SIG-M5 treated with dmso at 0.1 percent for 504 hours (cell line): ENCODE data around the gene SESN3.
"Not testable (repeated sequence)": the region's sequence is repeated elsewhere in the genome, so short reads cannot be mapped to it uniquely, and the experiment has no call there.

Source experiments
- DNase-seq: peaks from one replicate; lab custom pipeline; 2025; ENCODE audit not compliant: unreplicated experiment; lab: John Stamatoyannopoulos, UW

Gene SESN3

DNA sequence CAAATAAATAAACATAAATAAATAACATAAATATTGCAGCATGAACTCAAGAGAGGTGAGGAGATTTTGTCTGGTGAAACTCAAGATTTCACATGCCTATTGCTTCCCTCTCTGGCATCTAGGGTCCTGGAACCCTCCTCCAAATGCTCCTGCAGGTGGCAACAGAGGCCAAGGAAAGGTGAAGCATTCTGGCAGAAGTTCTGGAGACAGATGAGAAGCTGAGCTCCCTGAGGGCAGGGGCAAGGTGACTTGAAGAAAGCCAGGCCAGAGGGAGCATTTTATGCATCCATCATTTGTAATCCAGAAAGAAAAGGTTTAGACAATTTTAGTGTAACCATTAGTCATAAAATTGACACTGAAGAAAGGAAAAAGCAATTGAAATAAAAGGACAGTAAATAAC lies 76.5 kb downstream of the SESN3 start:
- peak; percentile 33 for DNase-seq

DNA sequence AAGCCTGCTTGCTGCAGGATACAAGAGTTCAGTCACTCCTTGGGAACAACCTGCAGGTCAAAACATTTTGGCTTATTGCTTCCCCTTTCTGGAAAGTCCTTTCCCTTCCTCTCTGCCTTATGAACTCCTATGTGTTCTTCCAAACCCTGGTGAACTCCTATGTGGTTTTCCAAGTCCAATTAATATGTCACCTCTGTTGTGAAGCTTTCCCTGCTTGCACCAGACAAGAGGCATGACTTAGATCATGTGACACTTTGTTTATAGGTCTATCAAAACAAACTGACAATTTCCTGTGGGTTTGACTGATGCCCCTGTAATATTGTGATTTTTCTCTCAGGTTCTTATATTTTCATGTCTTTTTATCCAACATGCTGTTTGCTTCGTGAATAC lies 77.2 kb downstream of the SESN3 start:
- no peak for DNase-seq

DNA sequence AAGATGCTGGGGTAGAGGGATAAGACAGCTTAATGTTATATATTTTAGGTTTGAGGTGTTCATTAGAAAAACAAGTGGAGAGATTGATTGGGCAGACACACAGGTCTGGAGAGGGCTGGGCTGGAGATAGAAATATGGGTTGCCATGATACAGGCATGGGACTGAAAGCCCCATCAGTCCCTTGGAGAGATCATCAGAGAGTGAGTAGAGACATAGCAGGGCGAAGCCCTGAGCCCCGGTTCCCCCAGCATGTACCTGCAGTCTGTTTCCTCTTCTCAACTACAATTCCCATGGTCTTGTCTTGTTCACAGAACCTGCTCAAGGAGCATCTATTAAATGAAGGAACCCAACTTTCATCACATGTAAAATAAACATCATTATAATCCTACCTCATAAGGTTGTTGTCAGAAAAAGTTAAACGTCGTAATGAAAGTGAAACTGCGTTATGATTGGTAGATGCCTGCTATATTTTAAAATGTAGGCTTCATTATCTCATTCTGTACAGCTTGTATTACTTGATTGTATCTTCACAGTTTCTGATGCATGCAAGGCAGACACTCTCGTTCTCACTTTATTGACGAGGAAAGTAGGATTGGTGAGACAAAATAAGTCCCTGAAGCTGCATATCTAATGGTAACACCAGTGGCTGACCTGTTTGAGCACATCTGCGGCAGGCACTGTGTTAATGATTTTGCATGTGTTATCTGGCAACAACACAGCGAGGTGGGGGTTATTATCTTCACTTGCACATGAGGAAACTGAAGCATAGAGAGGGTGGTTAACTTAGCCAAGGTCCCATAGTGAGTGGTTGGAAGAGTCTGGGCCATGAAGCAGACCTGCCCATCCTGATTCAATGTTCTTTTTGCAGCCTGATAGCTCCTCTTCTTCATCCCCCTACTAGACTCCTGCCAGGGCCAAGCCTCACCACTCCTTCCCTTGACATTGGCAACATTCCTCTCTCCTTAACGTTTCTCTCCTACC lies 77.8 kb downstream of the SESN3 start:
- DNase-seq, result no peak

DNA sequence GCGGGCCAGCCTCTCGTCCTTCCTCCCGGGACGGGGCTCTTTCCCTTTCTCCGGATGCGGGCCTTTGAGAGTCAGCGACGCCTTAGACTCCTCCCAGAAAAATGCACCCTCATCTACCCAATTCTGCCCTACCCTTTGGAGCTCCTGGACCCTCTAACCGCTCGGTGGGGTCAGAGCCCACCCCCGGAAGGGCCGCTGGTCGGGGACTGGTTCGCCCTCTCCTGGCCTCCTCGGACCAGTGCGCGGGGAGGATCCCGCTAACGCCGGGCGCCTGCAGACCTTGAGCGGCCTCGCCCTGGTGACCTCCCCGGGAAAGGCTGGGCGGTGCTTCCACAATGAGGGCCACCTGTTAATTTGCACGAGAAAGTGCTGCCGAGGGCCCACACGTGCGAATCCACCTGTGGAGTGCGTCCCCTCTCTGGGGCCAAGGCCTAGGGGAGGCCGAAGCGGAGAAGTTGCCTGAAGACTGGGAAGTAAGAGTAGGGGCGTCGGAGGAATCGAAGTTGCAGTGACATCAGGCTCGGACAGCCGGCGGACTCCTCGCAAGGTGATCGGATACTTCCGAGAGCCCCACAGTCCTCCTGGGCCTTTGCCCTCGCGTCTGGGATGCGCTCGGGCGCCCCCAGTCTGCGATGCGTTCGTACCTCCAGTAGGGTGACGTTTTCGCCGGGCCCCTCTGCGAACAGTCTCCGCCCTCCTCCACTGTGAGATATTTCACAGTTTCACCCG lies 79.9 kb downstream of the SESN3 start:
- peak; percentile 88 for DNase-seq

DNA sequence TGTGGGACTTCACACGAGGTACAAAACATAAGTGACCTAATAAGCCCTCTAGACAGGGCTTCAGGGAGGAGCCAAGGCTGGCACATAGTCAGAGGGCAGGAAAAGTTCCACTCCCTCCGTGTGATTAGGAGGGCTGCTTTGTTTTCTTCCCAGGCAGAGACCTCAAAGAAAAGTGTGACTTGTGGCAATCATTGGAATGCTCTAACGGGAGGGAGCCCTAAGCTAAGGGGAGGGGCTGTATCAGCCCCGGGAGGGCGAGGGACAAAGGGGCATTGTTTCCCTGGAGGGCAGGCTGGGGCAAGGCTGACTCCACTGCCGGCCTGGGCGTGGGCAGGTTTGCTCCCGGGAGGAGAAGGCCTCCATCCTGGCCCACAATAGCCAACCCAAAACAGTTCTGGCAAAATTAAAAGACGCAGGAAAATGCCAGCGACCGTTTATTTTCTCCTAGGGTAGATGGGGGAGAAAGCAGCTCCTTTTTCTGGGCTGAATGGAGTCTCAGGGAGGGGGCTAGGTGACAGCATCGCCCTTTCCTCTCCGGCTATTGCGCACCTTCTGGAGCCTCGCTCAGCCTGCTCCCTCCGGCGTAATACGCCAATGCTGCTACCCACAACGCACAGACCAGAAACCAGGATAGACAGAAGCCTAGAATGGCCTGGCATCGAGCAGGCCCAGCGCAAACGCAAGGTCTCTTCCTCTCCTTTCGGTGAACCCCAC lies 81.2 kb downstream of the SESN3 start:
- no peak for DNase-seq

DNA sequence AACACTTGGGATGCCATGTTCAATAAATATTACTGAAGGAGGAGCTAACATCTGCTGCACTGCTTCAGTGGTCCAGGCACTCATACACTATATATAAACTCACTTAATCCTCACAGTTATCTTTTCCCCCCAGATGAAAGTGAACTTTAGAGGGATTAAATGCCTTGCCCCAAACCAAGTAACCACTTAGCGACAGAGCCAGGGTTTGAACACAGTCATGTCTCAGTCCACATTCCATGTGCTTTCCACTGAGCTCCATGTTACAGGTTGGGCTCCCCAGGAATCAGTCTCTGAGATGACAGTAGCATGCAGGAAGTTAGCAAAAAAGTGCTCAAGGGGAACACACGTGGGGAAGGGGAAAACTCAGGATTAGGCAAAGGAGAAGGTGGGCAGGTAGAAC lies 82.1 kb downstream of the SESN3 start:
- DNase-seq, result no peak

DNA sequence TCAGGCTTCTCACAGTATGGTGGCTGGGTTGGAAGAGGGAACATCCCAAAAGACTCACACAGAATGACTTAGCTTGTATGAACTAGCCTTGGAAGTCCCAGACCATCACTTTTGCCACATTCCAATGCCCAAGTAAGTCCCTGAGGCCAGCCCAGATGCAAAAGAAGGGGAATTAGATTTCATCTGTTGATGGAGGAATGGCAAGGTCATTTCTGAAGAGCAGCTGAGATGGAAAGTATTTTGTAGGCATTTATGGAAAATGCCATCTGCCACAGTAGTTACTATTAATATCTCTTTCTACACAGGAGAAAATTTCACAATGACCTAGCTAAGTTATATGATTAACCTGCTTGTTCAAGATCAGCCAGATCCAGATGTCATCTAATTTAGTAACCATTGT lies 82.6 kb downstream of the SESN3 start:
- no peak for DNase-seq

DNA sequence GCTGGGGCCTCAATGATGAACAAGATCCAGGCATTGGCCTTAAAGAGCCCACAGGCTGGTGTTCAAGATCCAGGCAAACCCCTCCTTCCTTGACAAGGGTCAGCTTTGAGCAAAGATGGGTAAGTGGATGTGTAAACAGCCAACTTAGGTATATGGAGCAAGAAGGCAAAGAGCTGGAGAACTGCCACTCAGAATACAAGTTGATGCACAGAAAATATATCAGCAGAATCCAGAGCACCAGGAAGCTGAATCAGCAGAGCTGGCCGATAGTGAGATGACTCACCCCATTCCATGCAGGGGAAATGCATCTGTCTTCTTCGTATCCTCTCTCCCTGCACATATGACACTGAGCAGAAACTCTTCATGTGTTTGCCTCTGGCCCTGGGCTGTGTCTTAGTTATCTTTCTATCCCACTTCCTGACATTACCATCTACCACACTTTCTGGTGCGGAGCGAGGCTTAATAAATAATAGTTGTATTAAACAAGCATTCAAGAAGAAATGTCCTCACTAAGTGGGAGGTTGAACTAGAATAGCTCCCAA lies 83.6 kb downstream of the SESN3 start:
- no peak for DNase-seq

DNA sequence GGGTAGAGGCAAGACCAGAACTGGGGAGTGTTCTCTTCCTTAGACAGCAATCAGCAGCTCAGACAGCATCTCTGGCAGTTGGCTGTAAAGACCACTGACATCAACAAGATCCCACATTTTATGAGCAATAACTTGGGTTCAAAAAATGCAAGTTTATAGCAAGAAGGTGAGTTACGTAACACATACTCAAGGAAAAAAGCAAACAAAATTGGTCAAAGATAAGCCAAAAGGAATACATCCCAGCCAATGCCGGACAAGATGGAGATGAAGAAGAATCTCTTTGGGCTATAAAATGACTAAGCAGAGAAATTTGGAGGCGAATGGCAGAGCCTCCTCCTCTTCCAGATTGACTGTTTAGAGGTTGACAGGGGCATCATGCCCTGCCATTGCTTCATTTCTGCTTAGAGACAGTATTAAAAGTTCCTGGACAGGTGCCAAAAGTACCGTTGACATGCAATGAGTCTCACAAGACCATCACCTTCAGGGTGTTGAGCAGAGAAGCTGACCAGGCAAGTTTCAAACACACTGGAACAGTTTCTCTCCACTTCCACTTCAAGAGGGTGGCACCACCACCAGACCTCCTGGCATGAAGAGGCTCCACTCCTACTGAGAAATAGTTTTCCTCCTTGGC lies 85.5 kb downstream of the SESN3 start:
- DNase-seq, result no peak

DNA sequence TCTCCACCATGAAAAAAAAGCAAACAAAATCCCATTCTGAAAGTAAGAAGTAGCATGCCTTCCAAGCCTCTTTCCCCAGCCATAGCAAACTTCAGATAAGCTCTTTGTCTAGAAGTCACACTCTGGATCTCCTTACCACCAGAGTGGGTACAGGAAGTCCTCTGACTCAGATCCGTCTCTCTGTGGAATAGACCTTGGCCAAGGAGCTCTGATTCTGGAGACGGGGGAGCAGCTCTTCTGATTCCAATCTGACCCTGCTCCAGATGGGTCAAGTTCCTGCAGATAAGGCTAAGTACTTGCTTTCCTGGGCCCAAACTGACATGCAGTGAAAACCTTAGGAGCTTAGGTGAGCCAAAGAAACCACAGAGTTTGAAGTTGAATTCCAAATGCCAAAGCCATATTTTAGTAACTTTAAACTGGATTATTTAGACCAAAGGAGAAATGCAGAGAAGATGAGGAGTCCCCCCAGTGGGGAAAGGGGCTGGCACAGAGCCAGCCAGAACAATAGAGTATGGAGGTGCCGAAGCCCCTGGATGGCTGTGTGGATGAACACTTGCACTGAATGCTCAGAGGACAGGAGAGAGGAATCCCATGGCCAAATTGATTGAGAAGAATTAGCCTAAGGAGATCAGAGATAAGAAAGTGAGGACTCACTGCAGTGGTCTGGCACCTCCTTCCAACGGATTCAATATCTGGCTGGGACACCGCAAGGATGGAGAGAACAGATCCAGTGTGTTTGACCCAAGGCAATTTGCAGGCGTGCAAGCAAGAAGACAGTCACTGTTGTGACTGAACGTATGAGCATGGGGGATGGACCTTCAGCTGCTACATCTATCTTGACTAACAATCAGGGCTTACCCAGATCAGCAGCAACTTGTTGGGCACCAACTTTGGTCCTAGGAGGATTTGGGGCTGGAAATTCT lies 86.4 kb downstream of the SESN3 start:
- no peak for DNase-seq

DNA sequence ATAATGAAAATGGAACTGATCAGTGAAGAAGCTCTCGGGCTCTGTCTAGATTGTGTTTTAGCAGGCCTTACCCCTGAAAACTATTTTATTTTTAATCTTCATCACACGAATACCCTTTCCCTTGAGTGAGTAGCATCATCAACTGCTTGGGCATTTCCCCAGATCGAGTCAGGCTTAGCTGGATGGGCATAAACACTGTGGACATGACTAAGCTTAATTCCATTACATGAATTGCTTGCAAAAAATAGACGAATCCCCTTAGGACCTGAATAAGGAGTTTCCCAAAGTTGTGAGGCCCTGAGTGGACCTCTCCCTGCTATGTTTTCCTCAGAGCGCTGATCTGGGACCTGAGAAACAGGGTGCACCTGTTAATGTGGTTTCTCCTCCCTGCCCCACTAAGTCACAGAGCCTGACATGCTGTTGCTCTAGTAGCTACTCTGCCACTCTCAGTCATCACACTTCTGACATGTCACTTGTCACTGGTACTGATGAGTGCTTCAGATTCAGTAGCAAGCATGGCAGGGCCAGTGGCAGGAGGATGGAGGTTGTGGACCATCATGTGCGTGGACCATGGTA lies 87.8 kb downstream of the SESN3 start:
- no peak for DNase-seq

DNA sequence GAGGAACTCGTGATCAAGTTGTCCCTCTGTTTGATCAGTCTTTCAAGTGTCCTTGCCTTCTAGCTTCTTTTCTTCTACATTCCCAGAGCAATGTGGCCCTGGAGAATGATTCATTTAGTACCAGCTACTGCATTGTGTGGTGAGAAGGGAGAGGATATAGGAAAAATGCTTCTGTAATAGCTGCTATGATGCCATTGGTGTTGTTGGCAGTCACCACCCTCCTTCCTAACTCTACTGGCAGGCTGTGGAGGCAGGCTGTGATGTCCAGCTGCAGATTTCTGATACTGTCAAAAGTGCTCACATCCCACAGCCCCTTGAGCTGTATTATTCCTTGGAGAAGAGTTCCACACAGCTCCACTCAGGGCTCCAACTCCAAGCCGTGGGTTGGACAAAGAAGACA lies 88.6 kb downstream of the SESN3 start:
- no peak for DNase-seq

DNA sequence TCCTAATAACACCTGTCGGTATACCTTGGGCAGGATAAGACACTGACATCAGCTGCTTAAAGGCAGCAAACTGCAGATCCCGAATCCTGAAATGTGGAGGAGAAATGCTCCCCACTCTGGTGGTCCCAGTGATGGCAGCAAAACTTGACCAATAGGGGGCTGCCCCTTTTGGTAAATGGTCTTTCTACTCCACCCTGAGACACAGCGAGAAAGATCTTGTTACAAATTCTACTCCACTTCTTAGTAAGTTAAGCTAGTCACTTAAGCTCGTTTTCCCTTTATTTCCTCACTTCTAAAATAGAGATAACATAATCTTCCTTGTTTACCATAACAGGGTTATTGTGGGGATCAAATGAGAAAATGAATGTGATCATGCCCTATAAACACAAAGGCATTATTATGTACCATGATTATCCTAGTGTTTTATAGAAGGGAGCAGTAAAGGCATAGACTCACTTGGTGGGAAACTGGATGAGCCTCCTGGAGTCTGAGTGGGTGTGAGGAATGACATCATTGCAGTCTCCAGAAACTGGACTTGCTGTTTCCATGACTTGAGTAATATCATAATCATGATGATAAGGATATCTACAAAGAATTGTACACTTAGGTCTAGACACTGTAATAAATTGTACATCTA lies 90.5 kb downstream of the SESN3 start:
- no peak for DNase-seq

DNA sequence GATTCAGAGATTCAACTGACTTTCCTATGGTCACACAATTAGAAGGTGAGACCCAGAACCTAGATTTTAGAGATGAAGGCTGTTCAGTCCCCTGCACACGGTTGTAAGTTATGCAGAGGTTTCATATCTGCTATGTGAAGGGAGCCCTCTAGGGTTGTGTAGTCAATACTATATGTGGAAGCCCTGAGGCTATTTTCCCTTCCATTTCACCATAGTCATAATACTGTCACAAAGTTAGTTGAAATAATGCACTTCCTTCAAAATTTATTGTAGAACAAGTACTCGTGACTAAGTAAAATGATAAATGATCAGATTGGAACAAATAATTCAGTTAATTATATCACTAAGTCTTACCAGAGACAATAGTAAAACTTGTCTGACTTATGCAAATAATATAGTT lies 92.6 kb downstream of the SESN3 start:
- peak; percentile 34 for DNase-seq

DNA sequence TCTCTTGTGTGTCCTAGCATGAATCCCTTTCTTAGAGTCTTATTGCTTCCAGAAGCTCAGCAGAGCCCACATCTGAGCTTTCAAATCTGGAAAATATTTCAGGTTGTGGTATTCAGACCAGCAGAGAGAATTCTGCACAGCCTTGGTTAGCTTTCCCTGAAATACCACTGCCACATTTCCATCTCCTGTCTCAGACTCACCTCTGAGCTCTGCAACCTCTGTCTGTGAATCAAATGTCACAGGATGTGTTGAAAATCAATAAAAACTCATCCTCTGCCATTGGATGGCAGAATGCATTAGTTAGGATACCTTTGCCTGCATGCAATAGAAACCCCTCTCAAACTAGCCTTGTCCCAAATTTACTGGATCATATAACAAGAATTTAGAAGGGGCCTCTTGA lies 93.7 kb downstream of the SESN3 start:
- DNase-seq, result no peak

DNA sequence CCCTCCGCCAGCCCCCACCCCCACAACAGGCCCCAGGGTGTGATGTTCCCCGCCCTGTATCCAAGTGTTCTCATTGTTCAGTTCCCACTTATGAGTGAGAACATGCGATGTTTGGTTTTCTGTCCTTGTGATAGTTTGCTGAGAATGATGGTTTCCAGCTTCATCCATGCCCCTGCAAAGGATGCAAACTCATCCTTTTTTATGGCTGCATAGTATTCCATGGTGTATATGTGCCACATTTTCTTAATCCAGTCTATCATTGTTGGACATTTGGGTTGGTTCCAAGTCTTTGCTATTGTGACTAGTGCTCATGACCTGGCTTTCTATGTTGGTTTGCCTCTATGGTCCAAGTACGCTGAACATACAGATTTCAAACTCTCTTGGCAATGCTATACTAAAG lies 94.3 kb downstream of the SESN3 start:
- DNase-seq, result not testable (repeated sequence)

DNA sequence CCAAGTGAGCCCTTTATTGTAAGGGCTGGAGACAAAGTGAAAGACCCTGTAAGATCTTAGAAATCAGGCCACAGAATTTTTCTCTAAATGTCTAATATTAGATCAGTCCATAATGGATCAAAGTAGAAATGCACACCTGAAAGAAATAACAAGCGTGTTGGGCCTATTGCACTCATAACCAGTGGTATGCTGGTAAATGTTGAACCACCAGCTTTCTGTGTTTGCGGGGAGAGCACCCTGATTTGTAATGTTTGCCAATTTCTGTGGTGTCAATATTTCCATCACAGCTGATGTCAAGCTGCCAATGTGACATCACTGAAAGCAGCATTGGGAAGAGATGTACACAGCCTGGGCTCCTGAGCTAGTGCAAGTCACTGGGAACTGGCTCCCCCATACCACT lies 95.1 kb downstream of the SESN3 start:
- DNase-seq, result no peak

DNA sequence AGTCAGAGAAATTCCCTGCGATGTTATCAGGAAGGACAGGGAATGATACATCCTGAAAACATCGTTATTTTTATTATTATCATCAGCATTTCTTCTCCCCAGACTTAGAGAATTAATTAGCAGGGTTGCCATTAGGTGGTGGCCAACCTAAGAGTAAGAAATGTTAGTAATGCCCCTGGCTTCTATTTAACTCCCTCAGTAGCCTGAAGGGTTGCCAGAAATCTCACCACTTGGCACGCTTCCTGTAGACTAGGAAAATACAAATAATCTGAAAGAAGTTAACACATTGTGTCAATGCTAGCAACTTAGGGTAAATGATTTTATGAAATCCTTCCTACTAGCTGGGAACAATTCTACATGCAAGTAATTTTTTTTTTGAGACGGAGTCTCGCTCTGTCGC lies 95.8 kb downstream of the SESN3 start:
- DNase-seq, result no peak

DNA sequence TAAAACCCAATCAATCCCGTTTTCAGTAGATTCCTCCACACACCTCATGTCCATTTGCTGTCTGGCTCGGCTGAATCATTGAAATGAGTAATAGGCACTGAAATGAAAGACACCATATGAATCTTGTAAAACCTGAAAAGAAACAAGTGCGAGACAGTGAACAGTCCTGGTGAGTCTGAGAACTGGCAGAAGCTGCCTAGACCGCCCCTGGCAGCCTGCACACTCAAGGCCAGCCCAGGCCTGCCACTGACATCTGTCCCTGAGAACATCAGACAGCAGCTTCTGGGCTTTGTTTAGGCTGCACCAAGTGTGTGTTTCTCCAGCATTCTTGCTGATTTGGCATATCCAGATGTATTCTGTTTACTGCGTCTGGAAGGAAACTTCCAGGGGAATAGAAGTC lies 96.5 kb downstream of the SESN3 start:
- DNase-seq, result no peak
